PC-3 (cell line): ENCODE results near the gene NR2C1.

Source experiments
- EZH2 ChIP-seq: fragments of 300-600 bp; sonication (generic); IDR thresholded peaks from one replicate; pipeline ENCODE4 v1.6.1; 2017; ENCODE audit warnings: antibody characterized with exemption, mild to moderate bottlenecking, low read length; ENCODE audit not compliant: unreplicated experiment
- EZH2phosphoT487 ChIP-seq: fragments of 300-600 bp; sonication (generic); IDR thresholded peaks from 2 replicates; pipeline ENCODE4 v1.6.1; 2018; ENCODE audit warnings: mild to moderate bottlenecking, antibody characterized with exemption, low read length, borderline replicate concordance
- TF ChIP-seq, protein P1 (sequence below): fragments of 300-600 bp; sonication (generic); conservative IDR thresholded peaks from 2 replicates; pipeline ENCODE4 v1.5.1; 2017; ENCODE audit warnings: antibody characterized with exemption, low read depth, mild to moderate bottlenecking, low read length

DNA sequence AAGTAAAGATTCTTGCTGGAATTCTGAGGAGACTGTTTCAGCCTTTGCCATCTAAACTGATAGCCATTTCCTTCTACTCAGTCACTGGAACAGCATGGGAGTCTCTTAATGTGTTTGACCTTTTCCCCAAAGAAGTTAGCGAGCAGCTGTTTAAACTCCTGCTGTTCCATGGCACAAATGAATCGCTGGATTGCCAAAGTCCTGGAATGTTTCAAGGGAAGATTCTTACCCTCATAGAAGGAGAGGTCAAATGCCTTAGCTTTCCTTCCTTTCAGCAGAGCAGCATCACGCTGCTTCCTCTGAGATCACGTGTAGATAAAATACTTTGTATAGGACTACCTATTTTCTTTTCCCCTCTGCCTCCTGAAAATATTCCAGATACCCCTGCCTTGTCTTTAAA, 10.5 kb upstream of the NR2C1 start:
- TF ChIP-seq, protein P1, sequence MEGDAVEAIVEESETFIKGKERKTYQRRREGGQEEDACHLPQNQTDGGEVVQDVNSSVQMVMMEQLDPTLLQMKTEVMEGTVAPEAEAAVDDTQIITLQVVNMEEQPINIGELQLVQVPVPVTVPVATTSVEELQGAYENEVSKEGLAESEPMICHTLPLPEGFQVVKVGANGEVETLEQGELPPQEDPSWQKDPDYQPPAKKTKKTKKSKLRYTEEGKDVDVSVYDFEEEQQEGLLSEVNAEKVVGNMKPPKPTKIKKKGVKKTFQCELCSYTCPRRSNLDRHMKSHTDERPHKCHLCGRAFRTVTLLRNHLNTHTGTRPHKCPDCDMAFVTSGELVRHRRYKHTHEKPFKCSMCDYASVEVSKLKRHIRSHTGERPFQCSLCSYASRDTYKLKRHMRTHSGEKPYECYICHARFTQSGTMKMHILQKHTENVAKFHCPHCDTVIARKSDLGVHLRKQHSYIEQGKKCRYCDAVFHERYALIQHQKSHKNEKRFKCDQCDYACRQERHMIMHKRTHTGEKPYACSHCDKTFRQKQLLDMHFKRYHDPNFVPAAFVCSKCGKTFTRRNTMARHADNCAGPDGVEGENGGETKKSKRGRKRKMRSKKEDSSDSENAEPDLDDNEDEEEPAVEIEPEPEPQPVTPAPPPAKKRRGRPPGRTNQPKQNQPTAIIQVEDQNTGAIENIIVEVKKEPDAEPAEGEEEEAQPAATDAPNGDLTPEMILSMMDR, result no peak
- TF ChIP-seq EZH2phosphoT487 (no peak), EZH2 (no peak)
